Measurements from ENCODE around the gene CARD9. TPM values are rescaled to one million over a fixed set of nuclear protein-coding genes. Genes with fewer than 3 reads are reported as not detected.

CARD9 gene
- total and polyA plus RNA-seq, 7 donors, result 0.26 to 1.1 (median 0.56) TPM

GRCh38 chr9:136331030-136331429 lies 42.4 kb downstream of the CARD9 start:
- H3K27ac ChIP-seq, result no peak overlapping the region
- H3K36me3 ChIP-seq (ENCODE audit: insufficient read depth in 1 of 2, low read depth in 1 of 2), result no peaks in the 10 kb centered on the region
- TF ChIP-seq CTCF (IDR thresholded peaks at IDR 0.05), result no peak
- H3K4me3 ChIP-seq, result no peak overlapping the region
- WGBS, 3 donors, result 78 to 81% (median 81%) methylated on average over 13 to 15 of the region's 15 CpGs
- no peaks in the 10 kb centered on the region for H3K9me3 ChIP-seq
- ATAC-seq, result no peak
- no peak for DNase-seq
- intact Hi-C loops (cut with DNase I), result loop anchor here in 1 of 2 donors (10.0 kb wide), 1 partner anchor 304 kb away; no protein-coding TSS in a partner anchor
- peaks cover 0 to 26% (median 3%) of the 10 kb centered on the region in 3 donors for H3K27me3 ChIP-seq (ENCODE audit: insufficient read depth in 3 of 3, low read length in 2 of 3)
- H3K4me1 ChIP-seq, result peaks cover 5% of the 10 kb centered on the region

- peaks cover 0 to 31% (median 3%) of the 10 kb centered on the region in 3 donors for H3K27me3 ChIP-seq (ENCODE audit: insufficient read depth in 3 of 3, low read length in 2 of 3)
- no peak overlapping the region for H3K27ac ChIP-seq
- no peak for ATAC-seq
- no peaks in the 10 kb centered on the region for H3K9me3 ChIP-seq
- H3K36me3 ChIP-seq (ENCODE audit: insufficient read depth in 1 of 2, low read depth in 1 of 2), result no peaks in the 10 kb centered on the region
- no peak for TF ChIP-seq CTCF (IDR thresholded peaks at IDR 0.05)
- H3K4me1 ChIP-seq, result peaks cover 5% of the 10 kb centered on the region
- intact Hi-C loops (cut with DNase I), result loop anchor here in 1 of 2 donors (10.0 kb wide), 1 partner anchor 304 kb away; no protein-coding TSS in a partner anchor
- H3K4me3 ChIP-seq, result no peak overlapping the region
- WGBS, 3 donors, result 73 to 86% (median 79%) methylated on average over 12 to 14 of the region's 14 CpGs
- DNase-seq, result no peak
Observed at GRCh38 chr9:136330406-136330990, 43.0 kb downstream of the CARD9 start.

- Histone ChIP-seq H3K9me3 (no peaks in the 10 kb centered on the region), H3K36me3 (ENCODE audit: insufficient read depth in 1 of 2, low read depth in 1 of 2) (no peaks in the 10 kb centered on the region), H3K4me1 (peaks cover 5% of the 10 kb centered on the region), H3K4me3 (no peak overlapping the region), H3K27me3 (ENCODE audit: insufficient read depth in 3 of 3, low read length in 2 of 3) (peaks cover 0 to 38% (median 3%) of the 10 kb centered on the region in 3 donors), H3K27ac (no peak overlapping the region)
- ATAC-seq (no peak), DNase-seq (no peak)
- TF ChIP-seq CTCF (IDR thresholded peaks at IDR 0.05), result no peak
- intact Hi-C loops (cut with DNase I), result loop anchor here in 1 of 2 donors (10.0 kb wide), 1 partner anchor 305 kb away; no protein-coding TSS in a partner anchor
- 85 to 91% (median 90%) methylated on average over 20 to 23 of the region's 23 CpGs for WGBS, 3 donors
Observed at GRCh38 chr9:136329636-136330405, 43.6 kb downstream of the CARD9 start.

- WGBS, 3 donors, result 64 to 76% (median 67%) methylated on average over 18 to 19 of the region's 19 CpGs
- ATAC-seq (no peak), DNase-seq (no peak)
- no peak overlapping the region for H3K4me3 ChIP-seq
- no peaks in the 10 kb centered on the region for H3K36me3 ChIP-seq (ENCODE audit: insufficient read depth in 1 of 2, low read depth in 1 of 2)
- no peak overlapping the region for H3K27ac ChIP-seq
- H3K9me3 ChIP-seq, result no peaks in the 10 kb centered on the region
- peaks cover 5% of the 10 kb centered on the region for H3K4me1 ChIP-seq
- intact Hi-C loops (cut with DNase I), result no loop called here
- H3K27me3 ChIP-seq (ENCODE audit: insufficient read depth in 3 of 3, low read length in 2 of 3), result peaks cover 0 to 38% (median 3%) of the 10 kb centered on the region in 3 donors
- TF ChIP-seq CTCF (IDR thresholded peaks at IDR 0.05), result no peak
Observed at GRCh38 chr9:136329211-136329627, 44.2 kb downstream of the CARD9 start.

All from psoas muscle (tissue), 8 donors.